ENCODE data around the gene CASZ1. TPM values are rescaled to one million over a fixed set of nuclear protein-coding genes. Genes with fewer than 3 reads are reported as not detected.

Gene CASZ1
- total RNA-seq, 4 donors from 2014 or later: 13.1 to 33.7 (median 20.9) TPM

GRCh38 chr1:10701145-10701544 lies 95.3 kb downstream of the CASZ1 start:
- no peaks in the 10 kb centered on the region for H3K9me3 ChIP-seq
- H3K27ac ChIP-seq: no peak overlapping the region
- intact Hi-C loops (cut with DNase I): no loop called here
- H3K36me3 ChIP-seq: peaks cover 0 to 27% (median 0%) of the 10 kb centered on the region in 3 donors
- peaks cover 16 to 57% (median 19%) of the 10 kb centered on the region in 3 donors for H3K4me1 ChIP-seq
- DNase-seq: no peak
- TF ChIP-seq CTCF (IDR thresholded peaks at IDR 0.05): no peak
- TF ChIP-seq POLR2A (IDR thresholded peaks at IDR 0.05): no peak
- WGBS, 2 donors: 79 to 83% methylated on average over 7 to 13 of the region's 14 CpGs
- H3K27me3 ChIP-seq: peaks cover 0 to 10% (median 0%) of the 10 kb centered on the region in 4 donors
- H3K4me3 ChIP-seq: no peak overlapping the region

- Histone ChIP-seq H3K27ac (peak overlapping the region; percentile 75 to 83 (median 80)), H3K9me3 (no peaks in the 10 kb centered on the region), H3K4me3 (peak overlapping the region in 2 of 4 donors; percentile 7 to 16), H3K36me3 (peaks cover 0 to 10% (median 0%) of the 10 kb centered on the region in 3 donors), H3K27me3 (peaks cover 0 to 4% (median 0%) of the 10 kb centered on the region in 4 donors), H3K4me1 (peaks cover 23 to 65% (median 30%) of the 10 kb centered on the region in 3 donors)
- intact Hi-C loops (cut with DNase I): loop anchor here (10.0 kb wide), 1 partner anchor 95 kb away; the partner anchor contains the start of gene CASZ1
- no peak for DNase-seq
- TF ChIP-seq CTCF (IDR thresholded peaks at IDR 0.05): no peak
- no peak for TF ChIP-seq POLR2A (IDR thresholded peaks at IDR 0.05)
- WGBS, 2 donors: 46 to 47% methylated on average over 7 of the region's 7 CpGs
Measured at GRCh38 chr1:10699470-10699835, 97.0 kb downstream of the CASZ1 start.

- WGBS, 2 donors: 56 to 63% methylated on average over 6 of the region's 14 CpGs
- intact Hi-C loops (cut with DNase I): loop anchor here (10.0 kb wide), 1 partner anchor 96 kb away; the partner anchor contains the start of gene CASZ1
- no peak for TF ChIP-seq CTCF (IDR thresholded peaks at IDR 0.05)
- no peak for TF ChIP-seq POLR2A (IDR thresholded peaks at IDR 0.05)
- H3K27me3 ChIP-seq: no peaks in the 10 kb centered on the region
- peak overlapping the region in 3 of 4 donors; percentile 6 to 16 (median 7) for H3K4me3 ChIP-seq
- peaks cover 0 to 5% (median 0%) of the 10 kb centered on the region in 3 donors for H3K36me3 ChIP-seq
- H3K9me3 ChIP-seq: no peaks in the 10 kb centered on the region
- no peak for DNase-seq
- H3K4me1 ChIP-seq: peaks cover 23 to 61% (median 30%) of the 10 kb centered on the region in 3 donors
- H3K27ac ChIP-seq: peak overlapping the region; percentile 75 to 83 (median 80)
Measured at GRCh38 chr1:10698726-10699469, 97.5 kb downstream of the CASZ1 start.

GRCh38 chr1:10697621-10698160 lies 98.8 kb downstream of the CASZ1 start:
- TF ChIP-seq POLR2A (IDR thresholded peaks at IDR 0.05) (no peak), CTCF (IDR thresholded peaks at IDR 0.05) (no peak)
- H3K36me3 ChIP-seq: no peaks in the 10 kb centered on the region
- intact Hi-C loops (cut with DNase I): loop anchor here (10.0 kb wide), 1 partner anchor 97 kb away; the partner anchor contains the start of gene CASZ1
- peak overlapping the region in 2 of 4 donors; percentile 29 to 83 for H3K27ac ChIP-seq
- no peaks in the 10 kb centered on the region for H3K27me3 ChIP-seq
- WGBS, 2 donors: 81 to 88% methylated on average over 20 of the region's 25 CpGs
- no peak overlapping the region for H3K4me3 ChIP-seq
- no peaks in the 10 kb centered on the region for H3K9me3 ChIP-seq
- no peak for DNase-seq
- peaks cover 28 to 71% (median 34%) of the 10 kb centered on the region in 3 donors for H3K4me1 ChIP-seq

GRCh38 chr1:10696977-10697376 lies 99.5 kb downstream of the CASZ1 start:
- no peak overlapping the region for H3K4me3 ChIP-seq
- no peak for TF ChIP-seq CTCF (IDR thresholded peaks at IDR 0.05)
- no peak for TF ChIP-seq POLR2A (IDR thresholded peaks at IDR 0.05)
- no peaks in the 10 kb centered on the region for H3K9me3 ChIP-seq
- WGBS, 2 donors: 73 to 80% methylated on average over 4 to 6 of the region's 7 CpGs
- peaks cover 0 to under 1% (median 0%) of the 10 kb centered on the region in 3 donors for H3K36me3 ChIP-seq
- peaks cover 35 to 78% (median 41%) of the 10 kb centered on the region in 3 donors for H3K4me1 ChIP-seq
- no peaks in the 10 kb centered on the region for H3K27me3 ChIP-seq
- no peak for DNase-seq
- peak overlapping the region in 1 of 4 donors; percentile 29 for H3K27ac ChIP-seq
- intact Hi-C loops (cut with DNase I): loop anchor here (10.0 kb wide), 1 partner anchor 98 kb away; the partner anchor contains the start of gene CASZ1

Measured in esophagus squamous epithelium (tissue), 5 donors.